PC-9 (cell line): Measurements from ENCODE around the gene USP49. TPM values are rescaled to one million over a fixed set of nuclear protein-coding genes. Genes with fewer than 3 reads are reported as not detected.

Experiments used
- BruUV-seq: library from RNA; stranded (reverse); fragments of 400-500 nt; replicated peaks from 2 replicates; lab custom pipeline; 2021; lab: Mats Ljungman, UMichigan
- CTCF ChIA-PET: fragments of 300-600 bp; sonication (Branson Sonifier 250); formaldehyde crosslinking; loops from one replicate; lab custom pipeline; 2022; ENCODE audit warnings: antibody characterized with exemption; lab: Charles Lee
- POLR2A ChIA-PET: fragments of 300-600 bp; sonication (Branson Sonifier 250); formaldehyde crosslinking; loops from one replicate; lab custom pipeline; 2022; ENCODE audit warnings: antibody characterized with exemption; ENCODE audit not compliant: unreplicated experiment; lab: Charles Lee
- DNase-seq, 2 experiments: peaks; one replicate each; pipeline versions ENCODE4 v3.0.0 to v3.0.0-alpha.2; 2015 to 2022; ENCODE audit warnings: mixed read lengths in 1 of 2
- H2AFZ ChIP-seq: fragments of 200-600 bp; sonication (generic); 2 replicates; pipeline ENCODE4 v1.8.1; 2017; ENCODE audit warnings: antibody characterized with exemption
- H3F3A ChIP-seq: fragments of 200-600 bp; sonication (generic); 2 replicates; pipeline ENCODE4 v1.8.1; 2017; ENCODE audit warnings: antibody characterized with exemption, mild to moderate bottlenecking, low read depth; ENCODE audit not compliant: insufficient read depth
- H3K27ac ChIP-seq: fragments of 200-600 bp; sonication (generic); 2 replicates; pipeline ENCODE4 v1.6.1; 2016; ENCODE audit warnings: mixed run types
- H3K27me3 ChIP-seq: fragments of 200-600 bp; sonication (generic); 2 replicates; pipeline ENCODE4 v1.6.1; 2016; ENCODE audit warnings: low read depth, mixed run types; ENCODE audit not compliant: insufficient read depth
- H3K36me3 ChIP-seq: fragments of 200-600 bp; sonication (generic); 2 replicates; pipeline ENCODE4 v1.6.1; 2016; ENCODE audit warnings: low read depth, mixed run types
- H3K4me1 ChIP-seq: fragments of 200-600 bp; sonication (generic); replicated peaks from 2 replicates; pipeline ENCODE4 v1.6.1; 2016; ENCODE audit warnings: mixed run types; ENCODE audit not compliant: insufficient read depth
- H3K4me2 ChIP-seq: fragments of 200-600 bp; sonication (generic); 2 replicates; pipeline ENCODE4 v1.6.1; 2017; ENCODE audit warnings: mixed run types
- H3K4me3 ChIP-seq: fragments of 200-600 bp; sonication (generic); 2 replicates; pipeline ENCODE4 v1.6.1; 2016; ENCODE audit warnings: mixed run types
- H3K79me2 ChIP-seq: fragments of 200-600 bp; sonication (generic); 2 replicates; pipeline ENCODE4 v1.6.1; 2017; ENCODE audit warnings: low read depth, mixed run types
- H3K9me2 ChIP-seq: fragments of 200-600 bp; sonication (generic); 2 replicates; pipeline ENCODE4 v1.8.1; 2017; ENCODE audit warnings: mild to moderate bottlenecking; ENCODE audit not compliant: insufficient read depth
- H3K9me3 ChIP-seq: fragments of 200-600 bp; sonication (generic); 2 replicates; pipeline ENCODE4 v1.8.1; 2016; ENCODE audit warnings: low read depth; ENCODE audit not compliant: insufficient read depth
- H4K20me1 ChIP-seq: fragments of 200-600 bp; sonication (generic); 2 replicates; pipeline ENCODE4 v1.8.1; 2017; ENCODE audit not compliant: insufficient read depth
- EZH2 ChIP-seq: fragments of 200-600 bp; sonication (generic); IDR thresholded peaks from 2 replicates; pipeline ENCODE4 v1.8.0; 2017; ENCODE audit warnings: antibody characterized with exemption, low read depth
- intact Hi-C: fragments of 100-400 bp; cut with micrococcal nuclease; formaldehyde crosslinking; loops from one replicate; pipeline ENCODE4 v1.10.0; 2022; ENCODE audit not compliant: unreplicated experiment
- total RNA-seq: library from RNA; stranded (reverse); gene quantifications from 2 replicates; pipeline ENCODE4 v1.2.3, GENCODE V29; 2021
- TF ChIP-seq, protein P1 (sequence below): fragments of 200-600 bp; sonication (generic); conservative IDR thresholded peaks from 2 replicates; pipeline ENCODE4 v1.6.1; 2017; ENCODE audit warnings: mixed run types, antibody characterized with exemption, mild to moderate bottlenecking, moderate library complexity

The USP49 gene
- total RNA-seq, 1 experiment from 2014 or later: 10.9 TPM

DNA sequence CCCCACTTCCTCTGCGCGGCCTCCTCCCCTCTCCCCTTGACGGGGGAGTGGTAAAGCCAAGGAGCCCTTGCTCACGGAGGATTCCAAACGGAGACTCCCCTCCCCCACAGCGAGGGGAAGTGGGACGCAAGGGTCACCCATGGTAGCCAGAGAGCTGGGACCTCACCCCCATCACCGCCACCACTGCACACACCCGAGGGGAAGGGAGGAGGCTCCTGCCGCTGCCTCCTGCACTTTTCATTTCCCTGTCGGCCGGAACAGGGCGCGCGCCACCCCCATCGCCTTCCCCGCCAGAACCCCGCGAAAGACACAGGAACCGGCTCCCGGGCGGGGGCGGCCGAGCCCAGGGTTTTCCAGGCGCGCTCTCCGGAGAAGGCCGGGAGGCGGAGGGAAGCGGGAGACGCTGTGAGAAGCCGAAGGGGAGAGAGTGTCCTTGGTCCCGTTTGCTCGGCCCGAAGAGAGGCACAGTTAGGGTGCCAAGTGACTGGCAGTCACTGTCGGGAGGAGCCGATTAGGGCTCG, 45.6 kb upstream of the USP49 start:
- CTCF ChIA-PET: interaction anchor here (1.1 kb wide), 1 partner anchor 104 kb away, joined by 3 read pairs; no protein-coding TSS in a partner anchor
- Histone ChIP-seq H3K36me3 (no peaks in the 10 kb centered on the region), H3K27me3 (no peaks in the 10 kb centered on the region), H2AFZ (peak overlapping the region; percentile 85), H3K4me3 (peak overlapping the region; percentile 78), H3K4me1 (peaks cover 31% of the 10 kb centered on the region), H3K9me3 (no peaks in the 10 kb centered on the region), H4K20me1 (peaks cover 3% of the 10 kb centered on the region; the same call in 1 of the 2 replicates), H3K27ac (no peak overlapping the region), H3K4me2 (peak overlapping the region; percentile 100), H3F3A (peaks cover 32% of the 10 kb centered on the region), H3K79me2 (peaks cover 15% of the 10 kb centered on the region), H3K9me2 (no peaks in the 10 kb centered on the region)
- BruUV-seq: TSS peak; percentile 30
- intact Hi-C loops: loop anchor here (1.0 kb wide), 1 partner anchor 103 kb away; no protein-coding TSS in a partner anchor
- DNase-seq: peak in 1 of 2 experiments; percentile 49
- POLR2A ChIA-PET: no interaction called here
- no peak for TF ChIP-seq EZH2
- TF ChIP-seq, protein P1, sequence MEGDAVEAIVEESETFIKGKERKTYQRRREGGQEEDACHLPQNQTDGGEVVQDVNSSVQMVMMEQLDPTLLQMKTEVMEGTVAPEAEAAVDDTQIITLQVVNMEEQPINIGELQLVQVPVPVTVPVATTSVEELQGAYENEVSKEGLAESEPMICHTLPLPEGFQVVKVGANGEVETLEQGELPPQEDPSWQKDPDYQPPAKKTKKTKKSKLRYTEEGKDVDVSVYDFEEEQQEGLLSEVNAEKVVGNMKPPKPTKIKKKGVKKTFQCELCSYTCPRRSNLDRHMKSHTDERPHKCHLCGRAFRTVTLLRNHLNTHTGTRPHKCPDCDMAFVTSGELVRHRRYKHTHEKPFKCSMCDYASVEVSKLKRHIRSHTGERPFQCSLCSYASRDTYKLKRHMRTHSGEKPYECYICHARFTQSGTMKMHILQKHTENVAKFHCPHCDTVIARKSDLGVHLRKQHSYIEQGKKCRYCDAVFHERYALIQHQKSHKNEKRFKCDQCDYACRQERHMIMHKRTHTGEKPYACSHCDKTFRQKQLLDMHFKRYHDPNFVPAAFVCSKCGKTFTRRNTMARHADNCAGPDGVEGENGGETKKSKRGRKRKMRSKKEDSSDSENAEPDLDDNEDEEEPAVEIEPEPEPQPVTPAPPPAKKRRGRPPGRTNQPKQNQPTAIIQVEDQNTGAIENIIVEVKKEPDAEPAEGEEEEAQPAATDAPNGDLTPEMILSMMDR: no peak

DNA sequence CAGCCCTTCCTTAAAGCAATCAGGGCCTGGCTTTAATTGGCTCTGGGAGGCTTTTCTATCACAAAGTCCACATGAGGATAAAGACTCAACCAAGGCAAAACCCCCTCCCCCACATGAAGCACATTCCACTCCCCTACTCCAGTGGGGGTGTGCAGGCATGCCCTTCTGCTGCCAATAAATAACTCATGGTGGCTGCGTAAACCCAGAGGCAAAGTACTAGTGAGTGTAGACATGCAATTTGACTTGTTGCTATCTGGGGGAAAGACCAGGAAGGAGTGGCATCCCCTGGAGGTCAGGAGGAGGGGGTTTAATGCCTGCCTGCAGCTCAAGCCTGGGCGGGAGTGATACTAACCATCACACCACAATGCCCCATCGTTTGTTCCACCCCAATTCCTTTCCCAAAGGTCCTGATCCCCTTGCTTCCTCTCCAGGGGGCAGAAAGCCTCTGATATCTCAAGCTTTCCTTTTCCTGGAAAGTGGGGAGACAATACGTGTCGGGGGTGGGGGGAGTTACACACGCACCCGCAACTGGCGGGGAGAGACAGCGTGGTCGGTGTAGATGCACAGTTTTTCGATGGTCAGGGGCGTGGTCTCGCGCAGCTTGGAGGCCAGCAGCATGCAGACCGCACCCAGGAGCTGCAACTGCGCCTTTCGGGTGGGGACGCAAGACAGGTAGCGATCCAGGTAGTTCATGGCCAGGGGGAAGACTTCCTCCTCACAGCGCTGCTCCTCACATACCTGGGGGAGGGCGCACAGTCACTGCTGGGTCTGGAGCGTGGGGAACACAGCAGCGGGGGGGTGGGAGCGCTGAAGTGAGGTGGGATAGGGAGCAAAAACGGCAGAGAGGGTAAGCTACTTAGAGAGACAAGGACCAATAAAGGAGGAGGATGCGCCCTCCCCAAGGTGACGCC, 44.9 kb upstream of the USP49 start:
- intact Hi-C loops: loop anchor here (1.0 to 5.0 kb wide), 3 partner anchors 104 to 158 kb away; partner anchors contain the start of gene PRICKLE4
- H3K36me3 ChIP-seq: no peaks in the 10 kb centered on the region
- peaks cover 15% of the 10 kb centered on the region for H3K79me2 ChIP-seq
- H3F3A ChIP-seq: peaks cover 39% of the 10 kb centered on the region
- H3K9me2 ChIP-seq: no peaks in the 10 kb centered on the region
- H3K27me3 ChIP-seq: no peaks in the 10 kb centered on the region
- ChIA-PET POLR2A (interaction anchor here (0.6 kb wide), 4 partner anchors 24 to 227 kb away, joined by 3 to 7 read pairs (median 6); no protein-coding TSS in a partner anchor), CTCF (interaction anchor here (0.6 to 0.9 kb wide), 3 partner anchors 19 to 155 kb away, joined by 3 to 5 read pairs (median 3); partner anchors contain the start of genes BYSL and MED20)
- H3K27ac ChIP-seq: no peak overlapping the region
- DNase-seq: peak; percentile 52 to 61
- no peaks in the 10 kb centered on the region for H3K9me3 ChIP-seq
- TF ChIP-seq, protein P1: no peak
- no peak for TF ChIP-seq EZH2
- no TSS peak for BruUV-seq
- H3K4me2 ChIP-seq: peak overlapping the region; percentile 100
- peaks cover 34% of the 10 kb centered on the region for H3K4me1 ChIP-seq
- H4K20me1 ChIP-seq: peaks cover 5% of the 10 kb centered on the region; the same call in 1 of the 2 replicates
- peak overlapping the region; percentile 78 for H3K4me3 ChIP-seq
- peak overlapping the region; percentile 85 for H2AFZ ChIP-seq
